Measurements from ENCODE around the gene M1AP.

The M1AP gene

DNA sequence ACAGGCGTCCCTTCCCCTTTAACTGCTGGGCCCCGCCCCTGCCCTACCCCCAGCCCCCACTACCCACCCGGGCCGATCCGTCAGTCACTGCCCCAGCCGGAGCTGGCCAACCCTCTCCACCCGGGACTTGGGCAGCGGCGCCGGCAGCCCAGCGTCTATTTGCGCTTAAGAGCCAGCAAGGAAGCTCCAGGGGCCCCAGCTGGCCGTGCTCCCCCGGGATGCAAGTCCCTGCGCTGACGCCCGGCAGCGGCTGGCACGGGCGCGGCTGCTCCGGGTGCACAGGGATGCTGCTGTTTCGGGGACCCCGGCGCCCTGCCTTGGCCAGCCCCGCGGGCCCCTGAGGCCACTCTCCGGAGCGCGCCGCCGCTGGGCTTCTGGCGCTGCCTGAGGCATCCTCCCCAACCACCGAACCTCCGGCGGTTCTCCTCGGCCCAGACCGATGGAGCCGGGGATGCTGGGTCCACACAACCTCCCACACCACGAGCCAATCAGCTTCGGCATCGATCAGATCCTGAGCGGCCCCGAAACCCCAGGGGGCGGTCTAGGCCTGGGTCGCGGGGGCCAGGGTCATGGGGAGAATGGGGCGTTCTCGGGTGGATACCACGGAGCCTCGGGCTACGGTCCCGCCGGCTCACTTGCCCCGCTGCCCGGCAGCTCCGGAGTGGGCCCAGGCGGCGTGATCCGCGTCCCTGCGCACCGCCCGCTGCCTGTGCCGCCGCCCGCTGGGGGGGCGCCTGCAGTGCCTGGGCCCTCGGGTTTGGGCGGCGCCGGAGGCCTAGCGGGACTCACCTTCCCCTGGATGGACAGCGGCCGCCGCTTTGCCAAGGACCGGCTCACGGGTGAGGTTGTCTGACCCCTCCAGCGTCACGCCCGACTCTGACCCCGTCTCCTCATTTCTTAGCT is 133.5 kb downstream of the M1AP start, which contains the start of gene TLX2:
TLX2 (plus strand) TSS at position 83 of the 903 bp plus-strand sequence; CDS start at position 440, 357 bp downstream.
- H3K27me3 ChIP-seq (ENCODE audit: control insufficient read depth, low read length), result peaks cover 52% of the 10 kb centered on the region
- H3K36me3 ChIP-seq (ENCODE audit: control insufficient read depth, low read length), result no peaks in the 10 kb centered on the region
- H4K20me1 ChIP-seq (ENCODE audit: control insufficient read depth, insufficient read depth, low read depth, low read length), result no peaks in the 10 kb centered on the region
- H3K4me1 ChIP-seq (ENCODE audit: control insufficient read depth, low read length), result peaks cover 11% of the 10 kb centered on the region; the same call in 1 of the 2 replicates
- TF ChIP-seq, protein P1, sequence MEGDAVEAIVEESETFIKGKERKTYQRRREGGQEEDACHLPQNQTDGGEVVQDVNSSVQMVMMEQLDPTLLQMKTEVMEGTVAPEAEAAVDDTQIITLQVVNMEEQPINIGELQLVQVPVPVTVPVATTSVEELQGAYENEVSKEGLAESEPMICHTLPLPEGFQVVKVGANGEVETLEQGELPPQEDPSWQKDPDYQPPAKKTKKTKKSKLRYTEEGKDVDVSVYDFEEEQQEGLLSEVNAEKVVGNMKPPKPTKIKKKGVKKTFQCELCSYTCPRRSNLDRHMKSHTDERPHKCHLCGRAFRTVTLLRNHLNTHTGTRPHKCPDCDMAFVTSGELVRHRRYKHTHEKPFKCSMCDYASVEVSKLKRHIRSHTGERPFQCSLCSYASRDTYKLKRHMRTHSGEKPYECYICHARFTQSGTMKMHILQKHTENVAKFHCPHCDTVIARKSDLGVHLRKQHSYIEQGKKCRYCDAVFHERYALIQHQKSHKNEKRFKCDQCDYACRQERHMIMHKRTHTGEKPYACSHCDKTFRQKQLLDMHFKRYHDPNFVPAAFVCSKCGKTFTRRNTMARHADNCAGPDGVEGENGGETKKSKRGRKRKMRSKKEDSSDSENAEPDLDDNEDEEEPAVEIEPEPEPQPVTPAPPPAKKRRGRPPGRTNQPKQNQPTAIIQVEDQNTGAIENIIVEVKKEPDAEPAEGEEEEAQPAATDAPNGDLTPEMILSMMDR (IDR thresholded peaks at IDR 0.05; ENCODE audit: low read depth, low read length, poor library complexity, severe bottlenecking), result no peak
- peak; percentile 89 for TF ChIP-seq EZH2phosphoT487 (IDR thresholded peaks at IDR 0.05; ENCODE audit: borderline replicate concordance, low read length)
- H3K27ac ChIP-seq (ENCODE audit: low read depth, low read length), result no peak within 1 kb of the TSS
- H3K4me2 ChIP-seq (ENCODE audit: low read length), result peak within 1 kb of the TSS; percentile 20
- H3K9me2 ChIP-seq (replicated peaks; ENCODE audit: control insufficient read depth, low read length), result no peaks in the 10 kb centered on the region
- peak within 1 kb of the TSS; percentile 12; the same call in 1 of the 2 replicates for H3K4me3 ChIP-seq (ENCODE audit: low read length)
- no peaks in the 10 kb centered on the region for H3K79me2 ChIP-seq (ENCODE audit: control insufficient read depth, low read length)
- 0 out of 2 replicates have a peak, but pooled peaks cover under 1% of the 10 kb centered on the region for H3F3A ChIP-seq (ENCODE audit: control insufficient read depth, insufficient read depth)
- no peaks in the 10 kb centered on the region for H3K9me3 ChIP-seq (ENCODE audit: control insufficient read depth, insufficient read depth, low read length)

DNA sequence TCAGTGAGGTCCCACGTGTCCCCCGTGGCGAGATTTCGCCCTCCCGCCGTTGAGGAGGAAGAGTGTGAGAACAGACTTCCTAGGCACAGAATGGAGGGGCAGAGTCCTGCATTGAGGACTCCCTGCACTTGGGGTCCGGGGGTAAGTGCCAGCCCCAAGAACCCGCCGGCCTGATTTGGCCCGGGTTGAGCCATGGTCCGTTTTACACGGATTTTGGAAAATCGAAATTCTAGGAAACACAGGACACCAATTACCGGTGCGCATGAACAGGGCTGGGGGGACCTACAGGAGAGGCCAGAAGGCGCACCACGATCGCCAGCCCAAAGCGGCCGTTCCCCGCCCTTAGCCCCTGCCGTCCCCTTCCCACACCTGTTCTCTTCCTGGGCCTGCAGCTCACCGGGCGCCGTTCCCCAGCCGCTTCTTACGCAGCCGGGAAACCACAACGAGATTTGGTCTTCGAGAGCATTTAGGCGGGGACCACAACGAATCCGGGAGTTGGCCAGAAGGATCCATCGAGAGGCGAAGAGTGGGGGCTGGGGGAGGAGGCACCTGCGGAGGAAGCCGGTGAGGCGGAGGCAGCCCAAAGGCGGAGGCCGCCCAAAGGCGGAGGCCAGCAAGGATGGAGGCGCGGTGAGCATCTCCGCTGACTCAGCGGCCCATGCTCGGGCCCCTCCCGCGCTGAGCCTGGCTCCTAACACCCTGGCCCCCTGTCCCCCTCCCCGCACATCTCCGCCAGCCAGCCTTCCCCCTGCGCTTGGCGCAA is 134.3 kb downstream of the M1AP start:
- H3K4me3 ChIP-seq (ENCODE audit: low read length), result peak overlapping the region; percentile 12; the same call in 1 of the 2 replicates
- H3K79me2 ChIP-seq (ENCODE audit: control insufficient read depth, low read length), result no peaks in the 10 kb centered on the region
- peak overlapping the region; percentile 20 for H3K4me2 ChIP-seq (ENCODE audit: low read length)
- no peaks in the 10 kb centered on the region for H4K20me1 ChIP-seq (ENCODE audit: control insufficient read depth, insufficient read depth, low read depth, low read length)
- H3K4me1 ChIP-seq (ENCODE audit: control insufficient read depth, low read length), result peaks cover 14% of the 10 kb centered on the region
- no peaks in the 10 kb centered on the region for H3K9me3 ChIP-seq (ENCODE audit: control insufficient read depth, insufficient read depth, low read length)
- H3F3A ChIP-seq (ENCODE audit: control insufficient read depth, insufficient read depth), result 0 out of 2 replicates have a peak, but pooled peaks cover 3% of the 10 kb centered on the region
- H3K36me3 ChIP-seq (ENCODE audit: control insufficient read depth, low read length), result no peaks in the 10 kb centered on the region
- no peak; the same call in 1 of the 2 replicates for TF ChIP-seq EZH2phosphoT487 (IDR thresholded peaks at IDR 0.05; ENCODE audit: borderline replicate concordance, low read length)
- TF ChIP-seq, protein P1 (IDR thresholded peaks at IDR 0.05; ENCODE audit: low read depth, low read length, poor library complexity, severe bottlenecking), result no peak
- no peaks in the 10 kb centered on the region for H3K9me2 ChIP-seq (replicated peaks; ENCODE audit: control insufficient read depth, low read length)
- H3K27me3 ChIP-seq (ENCODE audit: control insufficient read depth, low read length), result peaks cover 52% of the 10 kb centered on the region
- H3K27ac ChIP-seq (ENCODE audit: low read depth, low read length), result no peak overlapping the region

GRCh38 chr2:74512744-74513604 is 135.2 kb downstream of the M1AP start:
- H3K9me3 ChIP-seq (ENCODE audit: control insufficient read depth, insufficient read depth, low read length), result no peaks in the 10 kb centered on the region
- no peaks in the 10 kb centered on the region for H4K20me1 ChIP-seq (ENCODE audit: control insufficient read depth, insufficient read depth, low read depth, low read length)
- peaks cover 22% of the 10 kb centered on the region for H3K4me1 ChIP-seq (ENCODE audit: control insufficient read depth, low read length)
- H3F3A ChIP-seq (ENCODE audit: control insufficient read depth, insufficient read depth), result 0 out of 2 replicates have a peak, but pooled peaks cover 3% of the 10 kb centered on the region
- H3K27me3 ChIP-seq (ENCODE audit: control insufficient read depth, low read length), result peaks cover 46% of the 10 kb centered on the region
- no peak overlapping the region for H3K27ac ChIP-seq (ENCODE audit: low read depth, low read length)
- no peaks in the 10 kb centered on the region for H3K36me3 ChIP-seq (ENCODE audit: control insufficient read depth, low read length)
- TF ChIP-seq, protein P1 (IDR thresholded peaks at IDR 0.05; ENCODE audit: low read depth, low read length, poor library complexity, severe bottlenecking), result no peak
- no peak for TF ChIP-seq EZH2phosphoT487 (IDR thresholded peaks at IDR 0.05; ENCODE audit: borderline replicate concordance, low read length)
- H3K4me3 ChIP-seq (ENCODE audit: low read length), result no peak overlapping the region
- no peaks in the 10 kb centered on the region for H3K79me2 ChIP-seq (ENCODE audit: control insufficient read depth, low read length)
- H3K4me2 ChIP-seq (ENCODE audit: low read length), result no peak overlapping the region
- H3K9me2 ChIP-seq (replicated peaks; ENCODE audit: control insufficient read depth, low read length), result no peaks in the 10 kb centered on the region
